GM18870 (cell line): ENCODE results near the gene CTH.
A peak's percentile ranks its signal among the peaks of the same experiment; 100 is the strongest.
"Not testable (repeated sequence)": the region's sequence is repeated elsewhere in the genome, so short reads cannot be mapped to it uniquely, and the experiment has no call there.

Experiments
- ATAC-seq: cut with Tn5 transposase; IDR thresholded peaks from one replicate; pipeline ENCODE4 v1.9.1; 2021; ENCODE audit warnings: moderate library complexity; ENCODE audit not compliant: unreplicated experiment

CTH gene

DNA sequence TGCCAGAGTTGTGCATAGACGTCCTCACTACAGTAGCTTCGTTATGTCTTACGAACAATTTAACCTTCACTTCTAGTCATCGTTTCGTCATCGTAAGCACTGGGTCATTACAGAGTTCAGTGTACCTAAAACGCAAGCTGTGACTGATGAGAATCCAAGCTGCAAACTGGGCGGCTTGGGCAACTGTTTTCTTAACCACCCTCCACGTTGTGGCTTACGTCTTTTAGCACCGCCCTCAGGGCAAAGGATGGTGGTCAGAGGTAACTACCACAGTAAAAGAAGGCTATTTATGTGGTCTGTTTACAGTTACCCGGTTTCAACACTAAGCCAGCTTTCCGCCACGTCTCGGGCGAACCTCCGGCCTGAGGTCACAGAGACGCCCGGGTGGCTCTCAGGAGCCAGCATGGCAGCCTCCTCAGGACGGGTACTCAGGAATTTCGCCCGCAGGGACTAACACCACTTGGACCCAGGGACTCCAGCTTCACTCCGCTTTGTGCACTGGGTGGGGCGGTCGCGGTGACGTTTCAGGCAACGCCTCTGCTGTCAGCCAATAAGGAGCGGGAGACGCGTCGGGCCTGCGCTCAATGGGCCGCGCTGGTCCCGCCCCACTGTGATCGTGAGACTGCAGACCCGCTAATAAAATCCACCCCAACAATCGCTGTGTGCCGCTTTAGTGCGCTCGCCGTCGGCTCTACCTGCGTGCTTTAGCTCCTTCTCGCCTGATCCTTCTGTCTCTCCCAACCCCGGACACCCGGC lies at the start of gene CTH:
Gene CTH (plus strand): TSS at position 665 of the 756 bp plus-strand sequence. CDS start 148 bp downstream, outside the sequence.
- ATAC-seq = peak; percentile 92

DNA sequence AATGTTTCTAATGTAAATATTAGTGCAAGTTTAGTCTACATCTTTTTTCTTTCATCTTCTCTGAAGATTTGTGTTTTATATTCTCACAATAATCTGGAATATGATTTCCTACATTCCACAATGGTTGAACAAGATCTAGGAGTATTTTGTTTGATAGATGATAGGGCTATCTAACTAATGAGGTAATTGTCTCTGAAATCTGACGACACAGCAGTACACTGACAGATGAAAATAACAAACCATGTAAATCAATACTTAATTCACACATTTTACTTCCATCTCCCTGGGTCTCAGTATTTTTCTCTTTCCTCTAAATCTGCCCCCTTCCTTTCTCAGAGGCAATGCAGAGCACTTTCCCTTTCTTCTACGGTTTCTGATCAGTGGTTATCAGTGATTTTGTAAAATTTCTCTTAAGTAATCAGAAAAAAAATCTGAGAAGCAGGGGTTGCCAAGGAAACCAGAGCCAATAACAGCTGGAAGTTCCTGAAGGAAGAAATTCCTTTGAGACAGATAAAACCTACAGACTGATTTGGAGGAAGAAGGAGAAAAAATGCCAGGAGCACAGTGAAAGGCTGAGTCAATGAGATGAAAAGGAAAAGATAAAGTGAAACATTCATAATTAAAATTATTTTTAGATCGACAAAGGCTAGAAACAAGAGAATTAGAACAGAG lies 49.2 kb upstream of the CTH start:
- no peak for ATAC-seq

DNA sequence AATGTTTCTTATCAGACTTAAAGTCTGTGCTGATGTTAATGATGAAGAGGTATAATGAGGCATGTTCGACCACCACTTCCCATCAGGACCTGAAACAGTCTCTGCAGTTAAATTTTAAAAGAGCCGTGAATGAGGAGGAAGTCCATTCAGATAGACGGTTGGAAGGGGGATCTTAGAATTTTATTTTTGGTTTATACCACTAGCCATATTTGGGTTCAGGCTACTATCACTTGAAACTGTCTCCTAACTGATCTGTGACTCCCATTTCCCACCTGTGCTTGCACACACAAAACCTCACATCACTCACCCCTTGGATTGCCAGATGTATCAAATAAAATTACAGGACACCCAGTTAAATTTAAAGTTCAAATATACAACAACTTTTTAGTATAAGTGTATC lies 46.6 kb upstream of the CTH start:
- no peak for ATAC-seq

DNA sequence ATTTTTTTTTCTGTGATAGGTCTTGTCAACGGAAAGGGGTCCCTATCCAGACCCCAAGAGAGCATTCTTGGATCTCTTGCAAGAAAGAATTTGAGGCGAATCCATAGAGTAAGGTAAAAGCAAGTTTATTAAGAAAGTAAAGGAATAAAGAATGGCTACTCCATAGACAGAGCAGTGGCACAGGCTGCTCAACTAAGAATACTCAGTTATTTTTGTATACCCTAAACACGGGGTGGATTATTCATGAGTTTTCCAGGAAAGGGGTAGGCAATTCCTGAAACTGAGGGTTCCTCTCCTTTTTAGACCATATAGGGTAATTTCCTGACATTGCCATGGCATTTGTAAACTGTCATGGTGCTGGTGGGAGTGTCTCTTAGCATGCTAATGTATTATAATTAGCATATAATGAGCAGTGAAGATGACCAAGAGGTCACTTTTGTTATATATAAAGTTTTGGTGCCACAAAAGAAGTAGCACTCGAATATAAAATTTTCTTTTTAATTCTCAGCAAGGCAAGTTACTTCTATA lies 44.6 kb upstream of the CTH start:
- not testable (repeated sequence) for ATAC-seq

DNA sequence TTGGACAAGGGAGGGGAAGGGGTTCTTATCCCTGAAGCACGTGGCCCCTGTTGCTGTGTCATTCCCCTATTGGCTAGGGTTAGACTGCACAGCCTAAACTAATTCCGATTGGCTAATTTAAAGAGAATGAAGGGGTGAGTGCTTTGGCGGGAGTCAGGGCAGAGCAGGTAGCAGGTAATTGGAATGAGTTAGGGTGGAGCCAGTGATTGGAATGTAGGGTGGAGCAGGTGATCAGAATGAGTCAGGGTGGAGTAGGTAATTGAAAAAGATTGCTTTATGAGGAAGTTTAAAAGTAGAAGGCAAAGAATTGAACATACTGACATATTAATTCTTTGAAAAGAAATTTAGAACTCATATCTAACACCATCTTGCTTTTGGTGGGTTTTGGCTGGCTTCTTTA lies 44.1 kb upstream of the CTH start:
- not testable (repeated sequence) for ATAC-seq

DNA sequence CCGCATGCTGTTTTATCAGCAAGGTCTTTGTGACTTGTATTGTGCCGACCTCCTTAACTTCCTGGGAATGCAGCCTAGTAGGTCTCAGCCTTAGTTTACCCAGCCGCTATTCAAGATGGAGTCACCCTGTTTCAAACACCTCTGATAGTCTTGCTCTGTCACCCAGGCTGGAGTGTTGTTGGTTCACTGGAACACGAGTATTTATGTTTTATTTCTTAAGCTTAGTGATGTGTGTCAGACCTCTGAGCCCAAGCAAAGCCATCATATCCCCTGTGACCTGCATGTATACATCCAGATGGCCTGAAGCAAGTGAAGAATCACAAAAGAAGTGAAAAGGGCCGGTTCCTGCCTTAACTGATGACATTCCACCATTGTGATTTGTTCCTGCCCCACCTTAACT lies 43.7 kb upstream of the CTH start:
- not testable (repeated sequence) for ATAC-seq

DNA sequence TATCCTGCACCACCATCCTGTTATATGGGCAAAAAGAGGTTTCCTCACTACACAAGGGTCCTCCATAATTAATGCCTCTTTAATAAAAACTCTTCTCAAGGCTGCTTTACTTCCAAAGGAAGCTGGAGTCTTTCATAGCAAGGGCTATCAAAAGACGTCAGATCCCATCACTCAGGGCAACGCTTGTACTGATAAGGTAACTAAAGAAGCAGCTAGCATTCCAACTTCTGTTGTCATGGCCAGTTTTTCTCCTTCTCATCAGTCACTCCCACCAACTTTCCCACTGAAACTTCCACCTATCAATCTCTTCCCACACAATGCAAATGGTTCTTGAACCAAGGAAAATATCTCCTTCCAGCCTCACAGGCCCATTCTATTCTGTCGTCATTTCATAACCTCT lies 39.5 kb upstream of the CTH start:
- ATAC-seq = not testable (repeated sequence)

DNA sequence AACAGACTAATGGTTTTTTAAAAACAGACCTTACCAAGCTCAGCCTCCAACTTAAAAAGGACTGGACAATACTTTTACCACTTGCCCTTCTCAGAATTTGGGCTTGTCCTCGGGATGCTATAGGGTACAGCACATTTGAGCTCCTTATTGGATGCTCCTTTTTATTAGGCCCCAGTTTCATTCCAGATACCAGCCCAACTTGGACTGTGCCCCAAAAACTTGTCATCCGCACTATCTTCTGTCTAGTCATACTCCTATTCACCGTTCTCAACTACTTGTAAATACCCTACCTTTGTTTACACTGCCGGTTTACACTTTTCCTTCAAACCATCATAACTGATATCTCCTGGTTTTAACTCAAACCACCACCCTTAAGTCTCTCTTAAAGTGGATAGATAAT lies 38.6 kb upstream of the CTH start:
- no peak for ATAC-seq

DNA sequence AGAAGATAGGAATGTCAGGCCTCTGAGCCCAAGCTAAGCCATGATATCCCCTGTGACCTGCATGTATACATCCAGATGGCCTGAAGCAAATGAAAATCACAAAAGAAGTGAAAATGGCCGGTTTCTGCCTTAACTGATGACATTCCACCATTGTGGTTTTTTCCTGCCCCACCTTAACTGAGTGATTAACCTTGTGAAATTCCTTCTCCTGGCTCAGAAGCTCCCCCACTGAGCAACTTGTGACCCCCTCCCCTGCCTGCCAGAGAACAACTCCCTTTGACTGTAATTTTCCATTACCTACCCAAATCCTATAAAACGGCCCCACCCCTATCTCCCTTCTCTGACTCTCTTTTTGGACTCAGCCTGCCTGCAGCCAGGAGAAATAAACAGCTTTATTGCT lies 37.5 kb upstream of the CTH start:
- ATAC-seq = not testable (repeated sequence)

DNA sequence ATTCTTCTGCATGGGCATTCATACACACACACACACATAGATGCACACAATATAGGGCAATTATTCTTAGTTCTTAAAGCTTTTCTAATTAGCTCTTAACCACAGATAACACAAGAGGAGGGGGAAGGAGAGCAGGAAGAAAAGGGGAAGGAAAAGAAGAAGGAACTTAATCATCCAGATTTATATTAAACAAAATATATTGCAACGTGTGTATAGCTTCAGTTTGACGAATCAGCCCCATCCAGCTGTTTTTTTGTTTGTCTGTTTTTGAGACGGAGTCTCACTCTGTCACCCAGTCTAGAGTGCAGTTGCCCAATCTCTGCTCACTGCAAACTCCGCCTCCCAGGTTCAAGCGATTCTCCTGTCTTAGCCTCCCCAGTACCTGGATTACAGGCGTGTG lies 34.9 kb upstream of the CTH start:
- ATAC-seq = no peak

DNA sequence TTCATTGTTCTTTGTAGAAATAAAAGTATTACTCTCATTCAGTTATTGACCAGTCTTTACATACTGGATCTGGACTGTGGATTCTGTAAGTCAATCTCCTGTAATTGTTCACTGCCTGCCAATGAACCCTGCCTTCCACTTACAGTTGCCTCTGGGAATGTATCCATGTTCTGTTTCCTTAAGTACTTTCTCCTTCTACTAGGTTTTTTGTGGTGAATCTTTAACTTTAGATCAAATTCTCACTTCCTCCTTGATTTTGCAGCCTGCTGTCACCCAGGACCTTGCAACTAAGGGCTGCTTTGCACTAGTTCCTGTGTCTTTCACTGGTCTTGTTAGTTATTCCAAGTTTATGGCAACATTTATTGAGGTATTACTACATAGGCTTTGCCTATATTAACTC lies 28.4 kb upstream of the CTH start:
- peak; percentile 78 for ATAC-seq

DNA sequence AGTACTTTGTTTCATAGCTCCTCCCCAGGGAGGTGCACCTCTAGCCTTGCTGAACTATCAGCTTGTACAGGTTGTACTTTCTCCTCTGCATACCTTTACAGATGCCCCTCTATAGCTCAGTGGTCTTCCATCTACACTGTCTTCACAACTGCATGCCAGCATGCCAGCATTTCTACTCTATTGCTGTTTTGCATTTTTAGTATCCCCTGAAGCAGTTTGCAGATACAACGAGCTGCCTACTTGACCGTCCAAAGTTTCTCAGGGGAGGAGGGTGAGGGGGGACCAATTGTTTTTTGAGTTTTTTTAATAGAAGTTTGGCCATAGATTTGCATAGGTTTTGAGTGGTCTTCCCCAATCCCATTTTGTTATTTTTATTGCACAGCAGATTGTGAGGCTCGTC lies 27.6 kb upstream of the CTH start:
- ATAC-seq = no peak

DNA sequence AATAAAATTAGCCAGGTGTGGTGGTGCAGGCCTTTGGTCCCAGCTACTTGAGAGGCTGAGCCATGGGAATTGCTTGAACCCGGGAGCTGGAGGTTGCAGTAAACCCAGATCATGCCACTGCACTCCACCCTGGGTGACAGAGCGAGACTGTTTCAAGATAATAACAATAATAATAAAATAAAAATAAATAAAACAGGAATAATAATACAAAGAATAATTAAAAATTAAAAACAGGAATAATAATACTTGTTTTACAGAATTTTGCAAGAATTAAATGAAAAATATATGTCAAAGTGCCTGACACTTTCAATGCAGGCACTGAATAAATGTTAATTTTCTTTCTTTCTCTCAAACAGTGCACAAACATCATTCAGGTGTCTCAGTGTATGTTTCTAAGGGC lies 26.5 kb upstream of the CTH start:
- no peak for ATAC-seq

DNA sequence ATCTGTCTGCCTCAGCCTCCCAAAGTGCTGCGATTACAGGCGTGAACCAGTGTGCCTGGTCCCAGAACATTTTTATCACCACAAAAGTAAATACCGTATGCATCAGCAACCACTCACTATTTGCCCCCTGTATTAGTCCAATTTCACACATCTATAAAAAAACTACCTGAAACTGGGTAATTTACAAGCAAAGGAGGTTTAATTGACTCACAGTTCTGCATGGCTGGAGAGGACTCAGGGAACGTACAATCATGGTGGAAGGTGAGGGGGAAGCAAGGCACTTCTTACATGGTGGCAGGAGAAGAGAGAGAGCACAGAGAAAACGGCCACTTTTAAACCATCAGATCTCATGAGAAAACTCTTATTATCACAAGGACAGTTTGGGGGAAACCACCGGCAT lies 25.6 kb upstream of the CTH start:
- ATAC-seq = no peak

DNA sequence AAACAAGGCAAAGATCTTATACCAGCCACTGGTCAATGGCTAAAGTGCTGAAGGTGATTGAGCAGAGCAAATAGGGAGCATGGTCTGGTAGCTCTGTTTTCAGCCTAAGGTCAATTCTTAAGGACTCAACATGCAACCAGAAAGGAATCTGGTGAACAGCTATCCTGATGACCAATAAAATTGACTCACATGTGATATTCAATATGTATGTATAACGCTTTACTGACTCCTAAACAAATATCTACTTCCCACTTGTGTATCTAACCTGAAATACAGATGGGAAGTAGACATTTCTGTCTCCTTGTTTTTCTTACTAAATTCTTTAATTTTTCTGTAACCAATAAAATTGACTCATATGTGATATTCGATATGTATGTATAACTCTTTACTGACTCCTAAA lies 24.9 kb upstream of the CTH start:
- ATAC-seq = no peak

DNA sequence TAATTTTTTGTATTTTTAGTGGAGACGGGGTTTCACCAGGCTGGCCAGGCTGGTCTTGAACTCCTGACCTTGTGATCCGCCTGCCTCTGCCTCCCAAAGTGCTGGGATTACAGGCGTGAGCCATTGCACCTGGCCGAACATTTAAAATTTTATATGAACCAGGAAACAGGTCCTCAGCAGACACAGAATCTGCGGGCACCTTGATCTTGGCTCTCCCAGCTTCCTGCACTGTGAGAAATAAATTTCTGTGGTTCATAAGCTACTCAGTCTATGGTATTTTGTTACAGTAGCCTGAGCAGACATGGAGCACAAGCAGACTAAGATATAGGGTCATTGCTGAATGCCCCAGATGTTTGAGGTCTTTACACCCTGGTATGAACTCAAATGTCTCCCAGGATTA lies 23.6 kb upstream of the CTH start:
- ATAC-seq = no peak

DNA sequence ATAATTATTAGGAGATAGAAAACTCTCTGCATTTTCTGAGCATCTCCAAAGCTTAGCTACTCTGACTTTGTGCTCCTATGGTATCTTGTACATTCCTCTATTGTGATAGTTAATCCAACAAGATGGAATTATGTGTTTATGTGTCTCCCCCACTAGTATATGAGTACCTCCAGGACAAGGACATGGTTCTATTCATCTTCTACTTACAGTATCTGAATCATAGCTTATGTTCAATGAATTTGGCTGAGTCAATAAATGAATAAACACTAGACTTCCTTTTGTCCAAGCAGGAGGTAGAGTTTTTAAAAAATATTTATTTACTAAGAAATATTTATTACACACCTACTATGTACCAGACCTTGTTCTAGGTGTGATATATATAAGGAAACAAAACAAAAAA lies 18.4 kb upstream of the CTH start:
- ATAC-seq = no peak

DNA sequence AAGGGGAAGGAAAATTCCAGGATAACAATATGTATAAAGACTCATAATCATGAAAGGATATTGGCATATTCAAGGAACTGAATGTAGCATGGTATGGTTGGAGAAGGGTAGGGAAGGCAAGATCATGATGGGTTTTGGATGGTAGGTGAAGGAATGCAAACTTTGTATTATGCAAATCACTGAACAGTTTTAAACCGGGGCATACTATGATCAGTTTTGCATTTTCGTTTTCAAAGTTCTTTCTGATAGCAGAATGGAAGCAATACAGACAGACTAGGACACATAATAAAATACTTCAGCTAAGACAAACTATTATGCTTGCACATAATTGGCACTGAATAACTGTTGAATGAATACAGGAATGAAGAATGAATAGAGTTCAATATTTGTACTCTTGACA lies 14.5 kb upstream of the CTH start:
- ATAC-seq = no peak

DNA sequence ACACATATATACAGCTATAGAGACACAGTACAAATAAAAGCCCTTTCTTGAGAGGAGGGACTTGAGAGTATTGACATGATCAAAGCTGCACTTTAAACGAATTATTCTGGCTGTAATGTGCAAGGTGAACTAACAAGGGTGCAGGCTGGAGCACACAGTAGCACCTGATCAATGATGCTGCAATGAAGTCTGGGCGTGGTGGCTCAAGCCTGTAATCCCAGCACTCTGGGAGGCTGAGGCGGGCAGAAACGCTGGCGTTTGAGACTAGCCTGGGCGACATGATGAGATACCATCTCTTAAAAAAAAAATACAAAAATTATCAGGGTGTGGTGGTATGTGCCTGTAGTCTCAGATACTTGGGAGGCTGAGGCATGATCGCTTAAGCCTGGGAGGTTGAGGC lies 14.1 kb upstream of the CTH start:
- no peak for ATAC-seq

DNA sequence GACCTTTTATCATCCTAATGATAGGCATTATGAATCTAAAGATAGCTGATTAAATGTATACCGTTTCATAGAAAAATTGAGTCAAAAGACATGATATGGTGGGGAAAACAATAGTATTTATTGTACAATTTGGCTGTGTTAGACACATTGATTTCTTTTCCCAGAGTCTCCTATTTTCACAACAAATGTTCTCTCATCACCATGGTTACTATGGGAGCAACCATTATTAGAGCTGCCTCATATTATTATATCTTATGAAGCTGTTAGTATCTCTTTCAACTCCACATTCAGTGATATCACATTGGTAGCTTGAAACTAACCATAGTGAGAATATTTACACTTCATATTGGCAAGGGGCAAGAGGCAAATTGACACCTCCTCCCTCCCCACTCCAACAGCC lies 10.7 kb upstream of the CTH start:
- no peak for ATAC-seq

DNA sequence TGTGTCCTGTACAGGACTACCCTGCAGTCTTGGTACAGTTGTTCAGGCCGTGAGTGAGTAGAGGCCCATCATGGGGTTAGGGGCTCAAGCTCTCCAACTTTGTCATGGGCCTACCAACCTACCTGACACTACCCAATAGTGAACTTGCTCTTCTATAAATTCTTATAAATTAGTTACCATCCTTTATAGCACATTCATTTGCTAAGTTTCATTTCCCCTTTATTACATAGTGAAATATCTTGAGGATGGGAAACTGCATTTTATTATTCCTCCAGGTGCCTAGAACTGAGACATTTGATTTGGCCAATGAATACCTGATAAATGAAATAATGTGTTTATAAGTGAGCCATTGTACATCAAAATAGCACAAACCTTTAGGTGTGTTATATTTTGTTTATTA lies 9.1 kb upstream of the CTH start:
- no peak for ATAC-seq

DNA sequence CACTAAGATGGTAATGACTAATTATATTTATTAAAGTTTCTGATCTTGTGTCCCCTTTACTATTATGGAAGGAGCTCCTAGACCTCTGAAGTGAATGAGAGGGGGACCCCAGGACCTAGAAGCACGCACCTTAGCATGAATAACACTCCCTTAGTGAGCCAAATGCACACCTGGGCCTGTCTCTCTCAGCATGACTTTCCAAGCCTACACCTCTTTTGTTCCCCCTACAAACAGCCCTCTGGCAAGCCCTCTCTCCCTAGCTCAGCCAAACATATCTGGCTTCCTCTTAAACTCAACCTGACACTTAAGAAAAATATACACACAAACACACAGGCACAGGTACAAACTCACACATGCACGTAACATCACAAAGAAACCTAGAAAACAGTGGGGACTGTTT lies 7.3 kb upstream of the CTH start:
- ATAC-seq = no peak
